PC-9 (cell line): ENCODE measurements around the gene HLTF.

Experiments used
- EZH2 ChIP-seq: fragments of 200-600 bp; sonication (generic); IDR thresholded peaks from 2 replicates; pipeline ENCODE4 v1.8.0; 2017; ENCODE audit warnings: antibody characterized with exemption, low read depth
- TF ChIP-seq, protein P1 (sequence below): fragments of 200-600 bp; sonication (generic); conservative IDR thresholded peaks from 2 replicates; pipeline ENCODE4 v1.6.1; 2017; ENCODE audit warnings: mixed run types, antibody characterized with exemption, mild to moderate bottlenecking, moderate library complexity

DNA sequence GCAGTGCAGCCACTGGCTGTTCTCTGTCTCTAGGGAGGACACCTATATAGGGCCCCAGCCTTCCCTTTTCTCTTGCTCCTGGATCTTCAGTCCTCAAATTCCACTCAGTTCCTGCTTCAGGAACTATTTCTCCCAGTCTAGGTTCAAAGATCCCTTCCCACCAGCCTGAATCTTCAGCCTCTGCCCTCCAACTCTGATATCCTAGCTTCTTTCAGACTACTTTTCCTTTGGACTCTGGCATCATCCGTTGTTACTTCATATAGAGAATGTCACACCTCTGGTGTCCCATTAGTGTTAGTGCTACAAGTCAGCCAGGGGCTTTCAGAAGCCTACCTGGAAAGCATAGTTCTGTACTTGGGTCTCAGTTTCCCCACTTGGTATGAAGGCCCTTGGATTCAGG, 33.1 kb upstream of the HLTF start:
- TF ChIP-seq, protein P1, sequence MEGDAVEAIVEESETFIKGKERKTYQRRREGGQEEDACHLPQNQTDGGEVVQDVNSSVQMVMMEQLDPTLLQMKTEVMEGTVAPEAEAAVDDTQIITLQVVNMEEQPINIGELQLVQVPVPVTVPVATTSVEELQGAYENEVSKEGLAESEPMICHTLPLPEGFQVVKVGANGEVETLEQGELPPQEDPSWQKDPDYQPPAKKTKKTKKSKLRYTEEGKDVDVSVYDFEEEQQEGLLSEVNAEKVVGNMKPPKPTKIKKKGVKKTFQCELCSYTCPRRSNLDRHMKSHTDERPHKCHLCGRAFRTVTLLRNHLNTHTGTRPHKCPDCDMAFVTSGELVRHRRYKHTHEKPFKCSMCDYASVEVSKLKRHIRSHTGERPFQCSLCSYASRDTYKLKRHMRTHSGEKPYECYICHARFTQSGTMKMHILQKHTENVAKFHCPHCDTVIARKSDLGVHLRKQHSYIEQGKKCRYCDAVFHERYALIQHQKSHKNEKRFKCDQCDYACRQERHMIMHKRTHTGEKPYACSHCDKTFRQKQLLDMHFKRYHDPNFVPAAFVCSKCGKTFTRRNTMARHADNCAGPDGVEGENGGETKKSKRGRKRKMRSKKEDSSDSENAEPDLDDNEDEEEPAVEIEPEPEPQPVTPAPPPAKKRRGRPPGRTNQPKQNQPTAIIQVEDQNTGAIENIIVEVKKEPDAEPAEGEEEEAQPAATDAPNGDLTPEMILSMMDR: no peak
- no peak for TF ChIP-seq EZH2
